ENCODE results near the gene NIM1K. TPM values are rescaled to one million over a fixed set of nuclear protein-coding genes. Genes with fewer than 3 reads are reported as not detected.

Gene NIM1K
- 0.27 to 0.41 TPM (median 0.33 TPM) in 4 of 5 replicates, not detected in the other for total RNA-seq (2022; extraction: Qiagen RNA extraction; ENCODE audit: low read depth)

GRCh38 chr5:43191740-43192557 lies at the start of gene NIM1K:
Gene NIM1K (plus strand): TSS chr5:43192225. CDS start chr5:43245776, 53,551 bp downstream.

GRCh38 chr5:43313035-43313853 lies 121.2 kb downstream of the NIM1K start, which contains the start of gene HMGCS1:
Gene HMGCS1 (minus strand): TSS chr5:43313412. CDS start chr5:43298965, 14,447 bp downstream.

Other genes with a start within 250 kb of the NIM1K start
- gene ANXA2R, start 151.9 kb upstream of the NIM1K start, total RNA-seq (2022; extraction: Qiagen RNA extraction; ENCODE audit: low read depth): 1.9 to 2.4 TPM (median 2.2 TPM) in 5 replicates
- 21.5 to 26.9 TPM (median 22.0 TPM) in 5 replicates for gene ZNF131, start 71.3 kb upstream of the NIM1K start, total RNA-seq (2022; extraction: Qiagen RNA extraction; ENCODE audit: low read depth)
- 47.8 to 59.0 TPM (median 55.7 TPM) in 5 replicates for gene HMGCS1, start 121.2 kb downstream of the NIM1K start, total RNA-seq (2022; extraction: Qiagen RNA extraction; ENCODE audit: low read depth)
- 0.14 to 0.29 TPM (median 0.20 TPM) in 5 replicates for gene CCL28, start 220.2 kb downstream of the NIM1K start, total RNA-seq (2022; extraction: Qiagen RNA extraction; ENCODE audit: low read depth)